Neural cell (in vitro differentiated cells): Measurements from ENCODE around the gene MYOF.

Experiments used
- EZH2 ChIP-seq: fragments of 200-600, 300-800 bp; shearing (Covaris generic), sonication (generic); IDR thresholded peaks from 2 replicates; pipeline ENCODE4 v1.6.1; 2014; ENCODE audit warnings: antibody characterized with exemption, low read length, borderline replicate concordance, mild to moderate bottlenecking; ENCODE audit not compliant: insufficient read depth, poor library complexity, severe bottlenecking
- MXI1 ChIP-seq: fragments of 450-650 bp; conservative IDR thresholded peaks from 2 replicates; pipeline ENCODE4 v1.6.1; 2014; ENCODE audit warnings: antibody characterized with exemption, mild to moderate bottlenecking; ENCODE audit not compliant: poor library complexity, severe bottlenecking
- RAD21 ChIP-seq: fragments of 450-650 bp; conservative IDR thresholded peaks from 2 replicates; pipeline ENCODE4 v1.6.1; 2014; ENCODE audit warnings: antibody characterized with exemption, mild to moderate bottlenecking, moderate library complexity
- TF ChIP-seq, protein P1 (sequence below): fragments of 450-650 bp; IDR thresholded peaks from 2 replicates; pipeline ENCODE4 v1.5.1; 2014; ENCODE audit warnings: antibody characterized with exemption, mild to moderate bottlenecking, moderate library complexity; ENCODE audit not compliant: poor library complexity, severe bottlenecking

DNA sequence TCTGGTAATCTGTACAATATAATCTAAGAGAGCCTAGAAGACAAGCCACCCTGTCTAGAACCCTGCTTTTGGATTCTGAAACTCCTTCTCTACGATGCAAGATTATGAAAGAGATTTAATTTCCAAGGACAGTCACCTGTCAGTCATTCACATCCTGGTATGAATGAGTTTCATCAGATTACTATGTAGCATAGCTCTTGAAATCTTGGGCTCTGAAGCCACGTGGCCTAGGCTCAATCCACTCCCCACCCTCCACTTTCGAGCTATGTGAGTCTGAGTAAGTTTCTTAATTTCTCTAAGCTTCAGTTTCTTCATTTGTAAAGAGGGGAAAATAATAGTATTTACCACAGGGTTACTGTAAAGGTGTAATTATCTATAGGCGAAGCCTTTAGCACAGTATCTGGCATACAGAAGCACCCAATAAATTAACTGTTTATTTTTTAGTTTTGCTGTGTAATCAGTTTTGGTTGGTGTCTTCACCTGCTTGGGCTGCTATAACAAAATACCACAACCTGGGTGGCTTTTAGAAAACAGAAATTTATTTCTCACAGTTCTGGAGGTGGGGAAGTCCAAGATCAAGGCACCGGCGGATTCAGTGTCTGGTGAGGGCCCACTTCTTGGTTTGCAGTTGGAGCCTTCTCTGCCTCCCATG, 71.3 kb downstream of the MYOF start:
- TF ChIP-seq, protein P1, sequence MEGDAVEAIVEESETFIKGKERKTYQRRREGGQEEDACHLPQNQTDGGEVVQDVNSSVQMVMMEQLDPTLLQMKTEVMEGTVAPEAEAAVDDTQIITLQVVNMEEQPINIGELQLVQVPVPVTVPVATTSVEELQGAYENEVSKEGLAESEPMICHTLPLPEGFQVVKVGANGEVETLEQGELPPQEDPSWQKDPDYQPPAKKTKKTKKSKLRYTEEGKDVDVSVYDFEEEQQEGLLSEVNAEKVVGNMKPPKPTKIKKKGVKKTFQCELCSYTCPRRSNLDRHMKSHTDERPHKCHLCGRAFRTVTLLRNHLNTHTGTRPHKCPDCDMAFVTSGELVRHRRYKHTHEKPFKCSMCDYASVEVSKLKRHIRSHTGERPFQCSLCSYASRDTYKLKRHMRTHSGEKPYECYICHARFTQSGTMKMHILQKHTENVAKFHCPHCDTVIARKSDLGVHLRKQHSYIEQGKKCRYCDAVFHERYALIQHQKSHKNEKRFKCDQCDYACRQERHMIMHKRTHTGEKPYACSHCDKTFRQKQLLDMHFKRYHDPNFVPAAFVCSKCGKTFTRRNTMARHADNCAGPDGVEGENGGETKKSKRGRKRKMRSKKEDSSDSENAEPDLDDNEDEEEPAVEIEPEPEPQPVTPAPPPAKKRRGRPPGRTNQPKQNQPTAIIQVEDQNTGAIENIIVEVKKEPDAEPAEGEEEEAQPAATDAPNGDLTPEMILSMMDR, result no peak
- TF ChIP-seq MXI1, result no peak
- TF ChIP-seq EZH2, result no peak
- no peak for TF ChIP-seq RAD21
